ENCODE data around the gene STAMBPL1.
"Not testable (repeated sequence)": the region's sequence is repeated elsewhere in the genome, so short reads cannot be mapped to it uniquely, and the experiment has no call there.

Gene STAMBPL1

GRCh38 chr10:88877298-88877697 lies 2.7 kb upstream of the STAMBPL1 start:
- CTCF ChIA-PET: no interaction called here
- TF ChIP-seq FOXA1 (IDR thresholded peaks at IDR 0.05) (no peak), NFRKB (IDR thresholded peaks at IDR 0.05) (no peak), BHLHE40 (IDR thresholded peaks at IDR 0.05; ENCODE audit: borderline replicate concordance) (no peak), CTBP1 (IDR thresholded peaks at IDR 0.05; ENCODE audit: borderline replicate concordance) (no peak), L3MBTL2 (conservative IDR thresholded peaks at IDR 0.05) (no peak), SUZ12 (IDR thresholded peaks at IDR 0.05) (no peak), ZNF384 (IDR thresholded peaks at IDR 0.05) (no peak), ELF4 (IDR thresholded peaks at IDR 0.05) (no peak), TARDBP (IDR thresholded peaks at IDR 0.05) (no peak), ARNT (IDR thresholded peaks at IDR 0.05) (no peak), PKNOX1 (IDR thresholded peaks at IDR 0.05) (no peak), SP1 (IDR thresholded peaks at IDR 0.05) (no peak), FOXM1 (IDR thresholded peaks at IDR 0.05; ENCODE audit: borderline replicate concordance) (no peak)
- POLR2A ChIA-PET: no interaction called here
- no peak for DNase-seq (ENCODE audit: extremely low spot score)

GRCh38 chr10:88880282-88881076 lies 434 bp downstream of the STAMBPL1 start:
- TF ChIP-seq NFRKB (IDR thresholded peaks at IDR 0.05) (no peak), FOXK2 (IDR thresholded peaks at IDR 0.05) (no peak), CTBP1 (IDR thresholded peaks at IDR 0.05; ENCODE audit: borderline replicate concordance) (peak; percentile 77), ARNT (IDR thresholded peaks at IDR 0.05) (no peak), LEF1 (IDR thresholded peaks at IDR 0.05; ENCODE audit: borderline replicate concordance) (no peak), ELF4 (IDR thresholded peaks at IDR 0.05) (0 out of 2 replicates have a peak, but pooled peaks have one; percentile 16), TARDBP (IDR thresholded peaks at IDR 0.05) (no peak), HDGF (IDR thresholded peaks at IDR 0.05; ENCODE audit: borderline replicate concordance) (no peak), FOXA1 (IDR thresholded peaks at IDR 0.05) (no peak), FOXM1 (IDR thresholded peaks at IDR 0.05; ENCODE audit: borderline replicate concordance) (no peak), PKNOX1 (IDR thresholded peaks at IDR 0.05) (0 out of 2 replicates have a peak, but pooled peaks have one; percentile 12), SP1 (IDR thresholded peaks at IDR 0.05) (no peak), L3MBTL2 (conservative IDR thresholded peaks at IDR 0.05) (peak; percentile 72; the same call in 1 of the 2 replicates)
- POLR2A ChIA-PET: interaction anchor here (0.7 to 1.3 kb wide), 6 partner anchors 8 to 43 kb away, joined by 3 to 7 read pairs (median 3); no protein-coding TSS in a partner anchor
- DNase-seq (ENCODE audit: extremely low spot score): peak; percentile 72
- CTCF ChIA-PET: no interaction called here

- no peak for DNase-seq (ENCODE audit: extremely low spot score)
- POLR2A ChIA-PET: no interaction called here
- CTCF ChIA-PET: interaction anchor here (0.8 kb wide), 1 partner anchor 55 kb away, joined by 3 read pairs; no protein-coding TSS in a partner anchor
- TF ChIP-seq ARNT (IDR thresholded peaks at IDR 0.05) (no peak), BHLHE40 (IDR thresholded peaks at IDR 0.05; ENCODE audit: borderline replicate concordance) (no peak), PKNOX1 (IDR thresholded peaks at IDR 0.05) (peak; percentile 76), SUZ12 (IDR thresholded peaks at IDR 0.05) (no peak), FOXM1 (IDR thresholded peaks at IDR 0.05; ENCODE audit: borderline replicate concordance) (no peak), LEF1 (IDR thresholded peaks at IDR 0.05; ENCODE audit: borderline replicate concordance) (no peak), FOXK2 (IDR thresholded peaks at IDR 0.05) (no peak)
Observed at GRCh38 chr10:88881320-88881719, 1.3 kb downstream of the STAMBPL1 start.

GRCh38 chr10:88881922-88882645 lies 2.0 kb downstream of the STAMBPL1 start:
- POLR2A ChIA-PET: no interaction called here
- TF ChIP-seq PKNOX1 (IDR thresholded peaks at IDR 0.05): no peak
- no peak for TF ChIP-seq FOXA1 (IDR thresholded peaks at IDR 0.05)
- no peak for TF ChIP-seq TARDBP (IDR thresholded peaks at IDR 0.05)
- no peak for TF ChIP-seq NFRKB (IDR thresholded peaks at IDR 0.05)
- TF ChIP-seq BHLHE40 (IDR thresholded peaks at IDR 0.05; ENCODE audit: borderline replicate concordance): no peak
- TF ChIP-seq HDGF (IDR thresholded peaks at IDR 0.05; ENCODE audit: borderline replicate concordance): no peak
- TF ChIP-seq SUZ12 (IDR thresholded peaks at IDR 0.05): no peak
- TF ChIP-seq CTBP1 (IDR thresholded peaks at IDR 0.05; ENCODE audit: borderline replicate concordance): no peak
- TF ChIP-seq FOXK2 (IDR thresholded peaks at IDR 0.05): no peak
- no peak for TF ChIP-seq ARNT (IDR thresholded peaks at IDR 0.05)
- TF ChIP-seq ZNF384 (IDR thresholded peaks at IDR 0.05): no peak
- no peak for DNase-seq (ENCODE audit: extremely low spot score)
- CTCF ChIA-PET: interaction anchor here (0.8 kb wide), 1 partner anchor 54 kb away, joined by 3 read pairs; no protein-coding TSS in a partner anchor

- POLR2A ChIA-PET; DNase-seq (ENCODE audit: extremely low spot score); CTCF ChIA-PET: not testable (repeated sequence)
Observed at GRCh38 chr10:88882646-88883447, 2.8 kb downstream of the STAMBPL1 start.
